ENCODE data around the gene PIP4K2C.

PIP4K2C gene

DNA sequence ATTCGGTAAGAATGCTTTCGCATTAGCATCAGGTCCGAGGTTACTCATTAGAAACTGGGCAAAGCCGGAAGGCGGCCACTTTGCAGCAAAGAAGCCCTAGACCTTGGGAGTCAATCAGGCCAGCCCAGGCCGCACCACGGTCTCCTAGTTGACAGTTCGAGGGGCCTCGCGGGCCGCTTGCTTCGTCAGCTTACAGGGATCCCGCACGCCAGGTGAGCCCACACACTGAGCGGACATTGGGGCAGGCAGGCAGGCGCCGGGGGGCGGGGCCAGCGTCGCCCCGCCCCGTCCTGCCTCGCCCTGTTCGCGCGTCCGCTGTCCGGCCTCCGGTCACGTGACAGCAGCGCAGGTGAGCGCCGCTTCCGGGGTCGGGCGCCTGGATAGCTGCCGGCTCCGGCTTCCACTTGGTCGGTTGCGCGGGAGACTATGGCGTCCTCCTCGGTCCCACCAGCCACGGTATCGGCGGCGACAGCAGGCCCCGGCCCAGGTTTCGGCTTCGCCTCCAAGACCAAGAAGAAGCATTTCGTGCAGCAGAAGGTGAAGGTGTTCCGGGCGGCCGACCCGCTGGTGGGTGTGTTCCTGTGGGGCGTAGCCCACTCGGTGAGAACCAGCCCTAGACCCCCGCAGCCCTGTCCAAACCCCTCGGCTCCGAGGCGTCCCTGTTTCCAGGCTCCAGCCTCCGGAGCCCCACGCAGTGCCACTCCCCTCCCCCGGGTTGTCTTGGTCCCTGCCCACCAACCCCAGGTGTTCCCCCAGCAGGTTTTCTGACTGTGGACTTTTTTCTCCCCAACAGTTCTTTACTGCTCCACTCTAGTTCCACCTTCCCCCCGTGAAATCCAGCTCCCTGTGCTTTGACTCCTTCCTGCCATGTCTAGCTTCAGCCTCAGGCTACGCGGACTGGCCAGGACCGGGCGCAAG lies at the start of gene PIP4K2C:
Gene PIP4K2C, plus strand, starts transcription at position 329 of the 918 bp plus-strand sequence. Its CDS starts 98 bp downstream, at position 427.
- peak; percentile 92 to 94 (median 93) for DNase-seq

DNA sequence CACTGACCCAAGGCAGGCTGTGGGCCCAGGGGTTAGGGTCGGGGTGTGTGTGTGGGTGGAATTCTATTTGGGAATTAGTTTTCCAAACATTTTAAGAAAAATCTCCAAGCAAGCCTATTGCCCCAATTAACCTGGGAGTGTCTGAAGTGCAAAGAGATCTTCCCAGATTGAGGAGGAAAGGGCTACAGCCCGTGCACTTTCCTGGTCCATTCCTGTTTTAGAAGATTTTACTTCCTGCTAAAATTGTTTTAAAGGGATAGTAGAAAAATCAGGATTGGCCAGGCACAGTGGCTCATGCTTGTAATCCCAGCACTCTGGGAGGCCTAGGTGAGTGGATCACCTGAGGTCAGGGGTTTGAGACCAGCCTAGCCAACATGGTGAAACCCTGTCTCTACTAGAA lies 49.3 kb upstream of the PIP4K2C start:
- DNase-seq, result no peak

DNA sequence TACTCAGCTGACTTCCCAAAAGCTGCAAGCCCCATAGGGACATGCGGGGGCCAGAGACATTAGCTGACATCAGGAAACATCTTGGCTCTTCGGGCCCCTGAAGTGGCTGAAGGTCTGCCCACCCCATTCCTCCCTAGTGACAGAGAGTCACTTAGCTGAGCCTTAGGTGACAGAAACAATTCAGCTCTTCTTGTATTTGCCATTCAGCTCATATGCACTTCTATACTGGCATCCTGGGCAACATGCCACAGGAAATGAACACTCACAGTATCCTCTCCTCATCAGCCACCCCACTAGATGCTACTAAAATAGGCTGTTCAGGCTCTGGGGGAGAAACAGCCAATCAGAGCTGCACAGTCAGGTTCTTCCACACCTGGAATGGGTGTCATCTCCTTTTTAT lies 47.4 kb upstream of the PIP4K2C start:
- DNase-seq, result no peak

DNA sequence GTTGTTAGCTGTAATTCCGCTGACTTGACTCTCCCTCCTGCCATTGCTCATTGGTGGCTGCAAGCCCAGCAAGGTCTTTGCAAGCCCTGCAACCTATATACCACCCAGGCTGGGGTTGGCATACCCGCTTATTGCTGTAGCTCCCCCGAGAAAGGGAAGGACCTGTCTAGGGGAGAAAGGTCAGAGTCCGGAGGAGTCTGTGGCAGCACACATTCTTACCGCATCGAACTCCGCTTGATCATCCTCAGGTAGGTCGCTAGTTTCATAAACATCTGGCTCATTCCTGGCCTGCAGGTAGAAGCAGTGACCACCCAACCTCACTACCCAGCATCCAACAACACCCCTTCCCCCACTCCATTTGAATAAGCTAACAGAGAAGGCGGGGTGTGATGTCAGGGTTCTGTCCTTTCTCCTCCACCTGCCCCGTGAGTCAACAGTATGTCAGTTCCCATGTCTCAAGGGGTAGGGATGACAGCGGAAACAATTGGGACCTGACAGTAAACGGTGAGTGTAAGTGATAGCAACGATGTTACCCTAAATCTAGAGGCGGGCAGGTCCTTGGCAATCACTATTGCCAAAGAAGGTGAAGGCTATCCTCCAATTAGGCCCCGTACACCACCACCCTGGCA lies 45.1 kb upstream of the PIP4K2C start:
- DNase-seq, result peak in 2 of 3 experiments; percentile 40 to 48

DNA sequence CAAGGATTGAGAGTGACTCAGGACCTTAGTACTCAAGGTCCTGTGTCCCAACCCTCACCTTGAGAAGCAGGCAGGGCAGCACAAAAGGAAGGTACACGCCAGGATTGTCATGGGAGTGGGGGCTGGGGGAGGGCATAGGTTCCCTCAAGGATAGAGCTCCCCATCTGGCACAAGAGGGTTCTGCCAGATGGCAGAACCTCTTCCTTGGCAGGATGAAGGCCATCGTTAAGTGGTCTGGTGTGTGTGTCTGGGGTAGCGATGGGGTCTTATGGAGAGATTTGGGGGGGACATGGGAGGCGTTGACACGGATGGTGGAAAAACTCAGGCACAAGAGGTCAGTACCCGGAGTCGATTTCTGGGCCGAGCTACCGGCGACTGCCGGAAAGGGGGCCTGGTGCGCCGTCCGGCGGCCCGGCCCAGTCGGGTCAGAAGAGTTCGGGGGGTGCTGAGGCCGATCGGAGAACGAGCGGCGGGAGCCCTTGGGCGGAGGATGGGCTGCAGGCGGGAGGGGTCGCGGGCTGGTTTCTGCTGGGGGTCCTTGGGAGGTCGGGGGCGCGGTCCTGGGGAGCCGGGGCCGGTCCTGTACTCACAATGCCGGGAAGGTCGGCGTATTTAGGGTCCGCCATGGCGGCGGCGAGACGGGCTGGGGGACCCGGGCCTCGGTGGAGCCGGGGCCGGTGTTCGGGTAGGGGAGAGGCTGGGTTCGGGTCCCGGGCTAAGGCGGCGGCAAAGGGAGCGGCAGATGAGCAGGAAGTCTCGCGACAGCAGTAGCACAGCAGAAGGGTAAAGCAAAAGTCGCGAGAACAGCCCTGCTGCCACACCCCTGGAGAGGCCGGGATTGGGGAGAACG lies 44.3 kb upstream of the PIP4K2C start, which contains the start of gene DCTN2:
Gene DCTN2, minus strand, starts transcription at position 755 of the 850 bp plus-strand sequence. Its CDS starts 129 bp downstream, at position 626.
- DNase-seq, result peak; percentile 98 to 99 (median 98)

DNA sequence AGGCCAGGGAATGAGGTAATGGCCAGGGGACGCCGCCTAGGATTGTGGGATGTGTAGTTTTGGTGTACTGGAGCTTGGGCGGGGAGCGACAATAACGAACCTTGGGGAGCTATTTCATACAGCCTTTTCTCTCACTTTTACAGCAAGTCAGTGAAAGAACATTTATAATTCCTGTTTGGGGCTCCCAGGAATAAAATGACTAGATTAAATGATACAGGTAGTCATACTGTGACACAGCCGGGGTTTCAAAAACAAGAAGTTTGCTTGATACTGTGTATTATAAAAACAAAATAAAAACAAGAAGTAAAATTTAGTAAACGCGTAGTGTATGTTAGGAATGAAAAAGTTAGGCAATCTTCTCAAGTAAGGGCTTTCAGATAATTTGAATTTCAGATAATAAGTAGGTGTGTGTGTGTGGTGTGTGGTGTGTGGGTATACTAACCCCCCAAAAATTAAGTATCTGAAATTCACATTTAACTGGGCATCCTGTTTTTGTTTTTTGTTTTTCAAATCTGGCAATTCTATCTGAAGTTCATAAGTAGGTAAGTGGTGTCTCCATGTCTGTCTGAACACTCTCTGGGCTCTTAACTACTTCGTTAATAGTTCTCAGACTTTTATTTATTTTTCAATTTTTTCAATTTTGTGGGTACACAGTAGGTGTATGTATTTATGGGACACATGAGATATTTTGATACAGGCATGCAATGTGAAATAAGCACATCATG lies 43.5 kb upstream of the PIP4K2C start:
- DNase-seq, result no peak

DNA sequence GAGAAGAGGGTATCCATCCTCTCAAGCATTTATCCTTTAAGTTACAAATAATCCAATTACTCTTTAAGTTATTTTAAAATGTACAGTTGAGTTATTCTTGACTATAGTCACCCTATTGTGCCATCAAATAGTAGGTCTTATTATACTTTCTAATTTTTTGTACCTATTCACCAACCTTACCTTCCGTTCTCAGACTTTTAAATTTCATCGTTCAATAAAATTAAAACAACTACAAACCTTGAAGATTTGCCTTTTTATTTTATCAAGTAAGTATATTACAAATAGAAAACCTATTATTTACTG lies 43.0 kb upstream of the PIP4K2C start:
- no peak for DNase-seq

DNA sequence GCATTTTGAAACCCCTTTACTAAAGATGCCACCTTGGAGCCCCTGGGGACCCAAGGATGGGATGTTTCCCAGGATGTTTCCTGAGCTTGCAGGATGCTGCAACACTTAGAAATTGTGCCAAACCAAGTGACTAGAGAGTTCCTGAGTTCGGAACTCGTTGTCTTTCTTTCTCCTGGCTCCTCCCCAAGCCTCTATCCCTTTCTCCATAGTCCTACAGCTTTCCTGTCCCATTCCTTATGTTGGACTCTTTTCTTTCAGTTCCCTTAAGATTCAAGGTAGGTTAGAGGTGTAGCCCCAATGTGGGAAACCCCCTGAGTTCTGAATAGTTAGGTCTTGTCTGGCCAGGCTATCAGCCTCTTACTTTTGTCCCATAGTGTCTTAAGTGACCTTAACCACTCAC lies 42.5 kb upstream of the PIP4K2C start:
- no peak for DNase-seq

DNA sequence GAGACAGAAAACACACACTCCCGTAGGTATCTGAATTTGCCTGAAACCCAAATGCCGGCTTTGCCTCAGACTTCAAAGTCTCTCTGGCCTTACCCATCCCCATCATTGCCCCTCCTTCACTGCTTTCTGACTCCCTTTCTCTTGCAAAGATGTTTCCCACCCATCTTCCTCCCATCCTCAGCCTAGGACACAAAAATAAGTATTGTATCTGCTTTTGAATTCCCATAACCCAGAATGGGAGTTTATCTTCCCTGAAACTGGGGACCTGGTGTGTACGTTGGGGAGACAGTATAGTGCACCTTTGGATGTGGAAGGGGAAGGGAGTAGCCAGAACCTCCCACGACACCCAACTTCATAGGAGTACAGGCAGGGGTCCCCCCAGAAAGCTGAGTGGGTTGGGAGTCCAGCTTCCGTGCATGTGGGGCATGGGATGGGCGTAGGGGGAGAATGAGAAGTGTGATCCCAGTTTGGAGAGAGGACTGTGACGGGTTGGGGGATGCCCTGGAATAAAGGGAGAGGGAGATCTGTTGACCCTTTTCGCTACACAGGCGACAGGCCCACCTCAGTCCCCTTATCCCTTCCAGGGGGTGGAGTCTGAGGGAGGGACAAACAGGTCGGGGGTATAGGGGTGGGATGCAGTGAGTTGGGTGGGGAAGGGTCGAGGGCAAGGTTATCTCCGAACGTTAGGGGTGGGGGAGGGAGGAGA lies 41.6 kb upstream of the PIP4K2C start:
- no peak for DNase-seq

DNA sequence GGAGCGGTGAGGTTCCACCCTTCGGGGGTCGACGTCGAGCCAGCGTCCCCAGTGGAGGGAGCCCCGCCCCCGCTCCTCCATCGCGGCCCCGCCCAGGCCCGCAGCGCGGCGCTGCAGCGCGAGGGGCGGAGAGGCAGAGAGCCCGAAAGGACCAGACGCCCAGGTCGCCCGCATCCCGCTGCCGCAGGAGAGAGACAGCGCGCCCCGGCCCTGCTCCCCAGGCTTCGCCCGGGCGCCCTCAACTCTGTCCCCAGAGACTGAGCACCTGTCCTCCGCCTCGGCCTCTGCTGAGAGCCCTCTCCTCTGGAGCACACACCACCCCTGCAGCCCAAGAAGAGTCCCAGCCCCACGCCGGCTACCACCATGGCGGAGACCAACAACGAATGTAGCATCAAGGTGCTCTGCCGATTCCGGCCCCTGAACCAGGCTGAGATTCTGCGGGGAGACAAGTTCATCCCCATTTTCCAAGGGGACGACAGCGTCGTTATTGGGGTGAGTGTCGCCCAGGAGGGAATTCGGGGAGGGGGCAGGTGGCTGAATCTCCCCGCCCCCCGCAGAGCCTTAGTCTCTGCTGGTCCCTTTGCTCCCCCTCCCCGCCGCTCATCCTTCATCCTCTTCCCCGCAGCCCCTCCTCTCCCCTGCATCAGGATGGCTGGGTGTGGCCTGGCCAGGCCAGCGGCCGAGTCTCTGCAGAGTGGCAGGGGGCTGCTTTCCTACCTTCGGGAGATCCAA lies 40.9 kb upstream of the PIP4K2C start, which contains the start of gene KIF5A:
Gene KIF5A, plus strand, starts transcription at position 136 of the 732 bp plus-strand sequence. Its CDS starts 228 bp downstream, at position 364.
- peak; percentile 79 to 86 (median 81) for DNase-seq

DNA sequence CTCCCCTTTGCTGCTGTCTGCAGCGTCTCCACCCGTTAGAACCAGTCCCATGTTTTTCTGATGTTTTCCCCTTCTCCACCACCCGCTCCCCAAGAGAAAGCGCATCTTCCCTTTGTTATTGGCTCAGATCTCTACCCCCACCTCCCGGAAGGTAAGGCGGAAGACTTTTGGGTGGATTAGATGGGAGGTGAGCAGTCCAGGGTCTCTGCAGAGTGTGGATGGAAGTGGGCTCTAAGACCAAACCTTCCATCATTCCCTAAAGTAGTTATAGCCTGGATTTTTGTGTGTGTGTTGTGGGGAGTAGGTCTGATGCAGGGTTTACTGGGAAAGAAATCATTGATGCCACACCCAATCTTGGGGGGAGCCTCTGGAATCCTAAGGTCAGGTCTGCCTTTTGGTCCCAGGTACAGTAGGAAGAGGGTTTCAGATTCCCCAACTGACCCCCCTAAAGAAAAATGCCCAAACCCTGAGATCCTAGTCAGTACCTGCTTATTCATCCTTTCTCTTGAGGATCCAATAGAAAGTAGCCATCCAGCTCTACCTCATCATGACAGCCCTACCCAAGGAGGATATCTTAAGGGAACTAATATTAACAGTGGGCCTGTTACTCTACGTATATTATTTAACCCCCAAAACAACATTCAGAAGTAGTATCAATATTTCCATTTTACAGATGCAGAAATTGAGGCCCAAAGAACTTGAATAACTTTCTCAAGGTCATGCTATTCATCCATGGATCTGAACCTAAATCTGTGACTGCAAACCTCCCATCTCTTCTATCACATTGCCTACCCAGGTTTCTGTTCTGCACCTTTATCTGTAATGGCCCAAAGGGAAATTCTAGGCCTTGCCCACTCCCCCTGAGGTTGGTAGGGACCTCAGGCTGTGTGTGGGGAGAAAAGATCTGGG lies 40.1 kb upstream of the PIP4K2C start:
- DNase-seq, result no peak

DNA sequence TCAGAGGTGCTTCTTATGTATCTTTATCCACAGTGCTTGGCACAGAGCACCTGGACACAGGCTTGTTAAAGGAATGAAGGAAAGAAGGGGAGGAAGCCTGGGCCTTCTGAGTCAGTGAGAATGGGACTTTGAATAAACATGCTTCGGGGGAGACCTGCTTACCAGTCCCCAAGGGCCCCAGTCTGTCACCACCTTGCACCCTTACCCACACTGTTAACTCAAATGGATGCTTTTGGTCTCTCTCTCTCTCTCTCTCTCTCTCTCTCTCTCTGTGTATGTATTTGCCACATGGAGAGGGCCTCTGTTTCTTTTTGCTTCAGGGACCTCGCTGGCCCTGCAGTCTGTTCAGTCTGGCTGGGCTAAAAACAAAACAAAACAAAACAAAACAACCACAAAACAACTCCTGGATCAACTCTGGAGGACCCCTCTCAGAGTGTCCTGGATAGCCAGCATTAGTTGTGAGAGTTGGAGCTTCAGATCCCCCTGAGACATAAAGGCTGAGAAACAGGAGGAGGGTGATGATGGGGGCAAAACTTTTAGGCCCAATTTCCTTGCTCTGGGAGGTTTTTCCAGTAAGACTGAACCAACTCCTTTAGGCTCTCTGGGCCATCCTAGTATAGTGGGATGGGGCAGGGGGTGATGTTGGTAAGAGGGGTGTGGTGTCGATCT lies 39.2 kb upstream of the PIP4K2C start:
- no peak for DNase-seq

DNA sequence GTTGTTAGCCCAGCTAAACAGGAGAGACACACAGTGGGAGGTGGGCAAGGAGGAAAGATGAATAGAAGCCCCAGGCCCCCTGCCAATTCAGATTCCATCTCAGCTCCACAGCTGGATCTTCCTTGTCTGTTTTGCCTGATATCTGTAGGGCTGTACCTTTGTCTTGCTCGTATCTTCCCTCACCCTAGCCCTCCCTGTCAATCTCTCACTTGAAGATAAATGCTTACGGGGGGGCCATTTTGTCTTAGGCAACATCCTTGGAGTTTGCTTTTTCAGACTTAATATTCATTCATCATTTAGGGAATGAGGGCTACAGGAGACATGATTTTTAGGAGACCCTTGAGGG lies 38.7 kb upstream of the PIP4K2C start:
- DNase-seq, result no peak

DNA sequence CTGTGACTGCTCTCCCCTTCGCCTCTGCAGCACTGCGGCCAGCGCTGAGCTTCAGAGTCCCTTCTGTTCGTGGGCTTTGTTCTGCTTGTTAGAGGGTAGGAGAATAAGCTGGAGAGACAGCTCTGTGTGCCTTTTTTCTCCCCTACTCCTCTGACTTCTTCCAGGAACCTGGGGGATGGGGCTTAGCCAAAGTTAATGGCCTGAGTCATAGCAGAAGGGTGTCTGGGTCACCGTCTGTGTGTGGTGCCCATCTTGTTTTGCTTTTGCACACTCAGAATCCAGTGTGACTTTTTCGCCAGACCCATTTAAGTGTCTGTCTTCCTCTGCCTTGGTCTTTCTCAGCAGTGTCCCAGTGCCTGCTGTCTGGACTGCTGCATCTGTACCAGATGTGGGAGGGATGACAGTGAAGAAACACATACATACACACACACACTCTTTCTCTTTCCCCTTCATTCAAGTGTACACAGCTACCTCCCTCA lies 38.1 kb upstream of the PIP4K2C start:
- peak in 2 of 3 experiments; percentile 52 to 72 for DNase-seq

DNA sequence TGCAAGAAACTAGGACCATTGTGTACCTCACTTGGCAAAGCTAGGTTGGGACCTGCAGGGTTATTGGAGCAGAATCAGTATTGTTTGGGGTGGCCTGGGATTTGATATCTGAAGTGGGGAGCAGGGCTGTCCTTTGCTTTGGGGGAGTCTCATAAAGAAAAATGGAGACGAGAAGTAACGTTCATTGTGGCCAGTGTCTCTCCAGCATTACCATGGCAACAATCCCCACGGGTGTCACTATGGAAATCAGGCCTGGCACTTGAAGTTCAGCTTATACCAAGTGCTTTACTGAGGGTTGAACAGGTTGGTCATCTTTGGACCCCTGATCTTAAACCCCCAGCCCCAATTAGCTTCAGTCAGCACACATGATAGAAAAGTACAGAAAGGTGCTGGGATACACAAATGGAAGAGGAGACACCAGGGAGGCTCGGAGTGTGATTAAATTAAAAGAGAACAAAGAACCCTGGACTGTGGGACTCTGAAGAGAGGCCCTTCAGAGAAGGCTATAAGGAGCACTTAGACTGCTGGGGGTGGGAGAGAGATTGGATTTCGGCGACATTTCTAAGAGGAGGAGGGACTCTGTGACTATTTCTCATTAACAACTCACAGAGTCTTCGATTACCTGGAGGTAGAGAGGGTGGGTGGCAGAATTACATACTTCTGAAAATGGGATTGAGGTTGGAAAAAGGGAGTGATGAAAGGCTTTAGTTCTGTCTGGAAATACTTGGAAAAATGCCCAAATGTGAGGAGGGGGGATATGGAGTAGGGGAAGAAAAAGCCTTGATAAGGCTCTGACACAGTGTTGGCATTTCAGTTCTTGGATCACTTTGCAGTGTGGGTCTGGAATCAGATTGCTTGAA lies 37.4 kb upstream of the PIP4K2C start:
- DNase-seq, result peak; percentile 69 to 93 (median 90)

DNA sequence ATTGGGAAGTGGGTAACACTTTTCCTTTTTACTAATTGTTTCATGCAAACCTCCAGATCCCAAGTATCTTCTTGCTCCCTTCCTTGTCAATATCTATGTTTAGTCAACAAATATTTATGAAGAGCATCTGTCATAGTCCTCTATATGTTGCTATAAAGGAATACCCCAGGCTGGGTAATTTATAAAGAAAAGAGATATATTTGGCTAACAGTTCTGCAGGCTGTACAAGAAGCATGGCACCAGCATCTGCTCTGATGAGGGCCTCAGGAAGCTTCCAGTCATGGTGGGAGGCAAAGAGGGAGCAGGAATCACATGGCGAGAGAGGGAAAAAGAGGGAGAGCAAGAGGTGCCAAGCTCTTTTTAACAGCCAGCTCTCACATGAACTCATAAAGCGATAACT lies 36.5 kb upstream of the PIP4K2C start:
- DNase-seq, result no peak

DNA sequence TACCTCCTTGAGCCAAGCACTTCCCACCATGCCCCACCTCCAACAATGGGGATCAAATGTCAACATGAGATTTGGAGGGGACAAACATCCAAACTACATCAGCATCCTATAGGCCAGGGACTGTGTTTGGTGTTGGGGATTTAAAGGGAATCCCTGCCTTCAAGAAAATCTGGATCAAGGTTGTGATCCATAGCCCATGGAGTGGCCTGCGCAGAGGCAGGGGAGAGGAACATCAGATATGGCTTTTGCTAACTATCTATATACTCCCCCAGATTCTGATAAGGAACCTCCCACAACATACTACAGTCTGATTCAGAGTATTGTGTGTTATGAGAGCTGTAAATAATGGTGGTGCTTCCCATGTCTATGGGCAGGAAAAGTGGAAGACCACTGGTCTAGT lies 36.1 kb upstream of the PIP4K2C start:
- DNase-seq, result peak in 1 of 3 experiments; percentile 35

DNA sequence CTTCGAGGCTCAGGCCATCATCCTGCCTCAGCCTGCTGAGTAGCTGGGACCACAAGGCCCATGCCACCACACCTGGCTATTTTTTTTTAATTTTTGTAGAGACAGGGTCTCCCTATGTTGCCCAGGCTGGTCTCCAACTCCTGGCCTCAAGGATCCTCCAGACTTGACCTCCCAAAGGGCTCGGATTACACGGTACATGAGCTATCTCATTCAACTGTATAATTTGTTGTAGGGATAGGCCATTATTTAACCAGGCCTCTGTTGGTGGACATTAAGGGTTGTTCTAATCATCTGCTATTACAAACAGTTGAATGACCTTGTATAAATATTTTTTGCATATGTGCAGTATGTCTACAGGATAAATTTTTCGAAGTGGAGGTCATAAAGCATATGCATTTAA lies 32.1 kb upstream of the PIP4K2C start:
- DNase-seq, result no peak

Data from NCI-H1417 (cell line).